ENCODE measurements around the gene CLDN9.

CLDN9 gene

GRCh38 chr16:2974319-2975056 is 38.2 kb upstream of the CLDN9 start:
- DNase-seq (ENCODE audit: low spot score): no peak

GRCh38 chr16:2975161-2975795 is 37.4 kb upstream of the CLDN9 start:
- no peak for DNase-seq (ENCODE audit: low spot score)

GRCh38 chr16:2976201-2976600 is 36.5 kb upstream of the CLDN9 start:
- no peak for DNase-seq (ENCODE audit: low spot score)

- DNase-seq (ENCODE audit: low spot score): no peak
Measured at GRCh38 chr16:2976673-2977072, 36.0 kb upstream of the CLDN9 start.

GRCh38 chr16:2977440-2977839 is 35.3 kb upstream of the CLDN9 start:
- no peak for DNase-seq (ENCODE audit: low spot score)

- no peak for DNase-seq (ENCODE audit: low spot score)
Measured at GRCh38 chr16:2979669-2980226, 33.0 kb upstream of the CLDN9 start.

GRCh38 chr16:2980227-2981176 is 32.2 kb upstream of the CLDN9 start, which contains the start of gene PKMYT1:
Gene PKMYT1, minus strand, starts transcription at chr16:2980446. Its CDS starts 789 bp downstream, at chr16:2979657.
- peak; percentile 100 for DNase-seq (ENCODE audit: low spot score)

- no peak for DNase-seq (ENCODE audit: low spot score)
Measured at GRCh38 chr16:2981177-2981898, 31.4 kb upstream of the CLDN9 start.

GRCh38 chr16:2981899-2982250 is 30.8 kb upstream of the CLDN9 start:
- no peak for DNase-seq (ENCODE audit: low spot score)

- no peak for DNase-seq (ENCODE audit: low spot score)
Measured at GRCh38 chr16:2982402-2982801, 30.3 kb upstream of the CLDN9 start.

GRCh38 chr16:2983706-2984136 is 29.0 kb upstream of the CLDN9 start:
- peak; percentile 96 for DNase-seq (ENCODE audit: low spot score)

- DNase-seq (ENCODE audit: low spot score): no peak
Measured at GRCh38 chr16:2985462-2985861, 27.3 kb upstream of the CLDN9 start.

GRCh38 chr16:2985893-2986355 is 26.8 kb upstream of the CLDN9 start:
- no peak for DNase-seq (ENCODE audit: low spot score)

GRCh38 chr16:2986623-2987188 is 26.0 kb upstream of the CLDN9 start:
- no peak for DNase-seq (ENCODE audit: low spot score)

- no peak for DNase-seq (ENCODE audit: low spot score)
Measured at GRCh38 chr16:2987286-2987685, 25.4 kb upstream of the CLDN9 start.

GRCh38 chr16:2987833-2988232 is 24.9 kb upstream of the CLDN9 start:
- DNase-seq (ENCODE audit: low spot score): no peak

GRCh38 chr16:2988590-2989099 is 24.1 kb upstream of the CLDN9 start:
- DNase-seq (ENCODE audit: low spot score): no peak

GRCh38 chr16:2990891-2991290 is 21.8 kb upstream of the CLDN9 start:
- no peak for DNase-seq (ENCODE audit: low spot score)

GRCh38 chr16:2991566-2992261 is 21.0 kb upstream of the CLDN9 start:
- DNase-seq (ENCODE audit: low spot score): no peak

- no peak for DNase-seq (ENCODE audit: low spot score)
Measured at GRCh38 chr16:2992383-2993081, 20.2 kb upstream of the CLDN9 start.
